Hepatocyte (in vitro differentiated cells): Measurements from ENCODE around the gene CPA5.

Experiments used
- EZH2 ChIP-seq: fragments of 200-600 bp; sonication (generic); IDR thresholded peaks from 2 replicates; pipeline ENCODE4 v1.6.1; 2016; ENCODE audit warnings: antibody characterized with exemption, mild to moderate bottlenecking, borderline replicate concordance
- EZH2phosphoT487 ChIP-seq: fragments of 200-600 bp; sonication (generic); IDR thresholded peaks from one replicate; pipeline ENCODE4 v1.6.1; 2018; ENCODE audit warnings: antibody characterized with exemption, mild to moderate bottlenecking, low read depth, moderate library complexity; ENCODE audit not compliant: unreplicated experiment, severe bottlenecking
- TF ChIP-seq, protein P1 (sequence below): fragments of 200-600 bp; sonication (generic); IDR thresholded peaks from 2 replicates; pipeline ENCODE4 v1.5.1; 2016; ENCODE audit warnings: antibody characterized with exemption, mild to moderate bottlenecking; ENCODE audit not compliant: poor library complexity

DNA sequence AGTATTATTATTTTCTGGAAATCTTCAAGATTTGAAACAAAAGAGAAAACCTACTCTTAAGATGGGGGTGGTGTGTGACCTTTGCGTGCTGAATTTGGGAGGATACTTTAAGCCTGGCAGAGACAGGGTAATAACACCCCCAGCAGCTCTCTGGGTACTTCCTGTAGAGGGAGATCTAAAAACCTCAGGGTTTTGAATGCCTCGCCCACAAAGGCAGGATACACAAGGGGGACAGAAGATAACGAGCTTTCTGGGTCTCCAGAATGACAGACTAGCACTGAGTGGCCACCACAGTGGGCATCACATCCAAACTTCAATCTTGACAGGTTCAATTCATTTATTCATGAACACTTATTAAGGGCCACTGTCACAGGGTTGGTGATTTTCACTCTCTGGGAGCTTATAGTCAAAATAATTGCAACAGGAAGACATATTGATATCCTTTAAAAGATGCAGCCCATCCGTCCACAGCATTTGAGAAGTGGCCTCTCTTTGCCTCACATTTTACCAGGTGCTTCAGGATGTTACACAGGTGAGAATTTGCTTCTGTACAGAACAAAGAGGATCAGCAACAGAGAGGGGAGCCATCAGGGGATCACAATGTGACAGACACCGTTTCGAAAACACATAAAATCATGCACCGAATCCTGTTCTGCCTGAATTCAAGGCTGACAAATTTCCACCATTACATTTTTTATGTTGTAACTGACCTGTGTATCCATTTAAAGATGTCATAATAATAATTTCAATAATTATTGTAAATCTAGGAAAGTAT, 50.0 kb downstream of the CPA5 start:
- TF ChIP-seq, protein P1, sequence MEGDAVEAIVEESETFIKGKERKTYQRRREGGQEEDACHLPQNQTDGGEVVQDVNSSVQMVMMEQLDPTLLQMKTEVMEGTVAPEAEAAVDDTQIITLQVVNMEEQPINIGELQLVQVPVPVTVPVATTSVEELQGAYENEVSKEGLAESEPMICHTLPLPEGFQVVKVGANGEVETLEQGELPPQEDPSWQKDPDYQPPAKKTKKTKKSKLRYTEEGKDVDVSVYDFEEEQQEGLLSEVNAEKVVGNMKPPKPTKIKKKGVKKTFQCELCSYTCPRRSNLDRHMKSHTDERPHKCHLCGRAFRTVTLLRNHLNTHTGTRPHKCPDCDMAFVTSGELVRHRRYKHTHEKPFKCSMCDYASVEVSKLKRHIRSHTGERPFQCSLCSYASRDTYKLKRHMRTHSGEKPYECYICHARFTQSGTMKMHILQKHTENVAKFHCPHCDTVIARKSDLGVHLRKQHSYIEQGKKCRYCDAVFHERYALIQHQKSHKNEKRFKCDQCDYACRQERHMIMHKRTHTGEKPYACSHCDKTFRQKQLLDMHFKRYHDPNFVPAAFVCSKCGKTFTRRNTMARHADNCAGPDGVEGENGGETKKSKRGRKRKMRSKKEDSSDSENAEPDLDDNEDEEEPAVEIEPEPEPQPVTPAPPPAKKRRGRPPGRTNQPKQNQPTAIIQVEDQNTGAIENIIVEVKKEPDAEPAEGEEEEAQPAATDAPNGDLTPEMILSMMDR = no peak
- TF ChIP-seq EZH2 (no peak), EZH2phosphoT487 (no peak)
